GM12878 (cell line): ENCODE measurements around the gene CAMKK2. TPM values are rescaled to one million over a fixed set of nuclear protein-coding genes. Genes with fewer than 3 reads are reported as not detected.

Experiments used
- ATAC-seq: fragments of 200-7000 bp; cut with Tn5 transposase; 3 replicates; pipeline ENCODE4 v1.9.1; 2020; ENCODE audit warnings: mild to moderate bottlenecking, moderate library complexity
- BruUV-seq: library from RNA; stranded (reverse); fragments of 400-500 nt; replicated peaks from 2 replicates; lab custom pipeline; 2021; lab: Mats Ljungman, UMichigan
- CTCF ChIA-PET: fragments of 300-600 bp; sonication (Branson Sonifier 250); formaldehyde crosslinking; extraction: SDS; loops from one replicate; lab custom pipeline; 2021; ENCODE audit warnings: inconsistent platforms; lab: Yijun Ruan, JAX
- POLR2A ChIA-PET: fragments of 350-600 bp; formaldehyde crosslinking; extraction: SDS; loops from one replicate; lab custom pipeline; 2021; ENCODE audit warnings: inconsistent platforms; lab: Charles Lee
- RAD21 ChIA-PET: fragments of 300-600 bp; sonication (Branson Sonifier 250); formaldehyde crosslinking; loops from one replicate; lab custom pipeline; 2023; ENCODE audit warnings: antibody characterized with exemption; ENCODE audit not compliant: unreplicated experiment; lab: Charles Lee
- SMC1A ChIA-PET: fragments of 300-600 bp; sonication (Branson Sonifier 250); formaldehyde crosslinking; loops from one replicate; lab custom pipeline; 2023; ENCODE audit not compliant: unreplicated experiment, uncharacterized antibody; lab: Charles Lee
- DNase-seq: peaks from one replicate; pipeline ENCODE4 v3.0.0-alpha.2; 2011; ENCODE audit warnings: low read depth, low spot score
- FAIRE-seq: peaks from 3 replicates; lab custom pipeline; 2011; peaks lifted over from hg19 to GRCh38; lab: Jason Lieb, UNC
- H2AFZ ChIP-seq: 2 replicates; pipeline ENCODE4 v1.6.0; 2011; ENCODE audit warnings: low read depth, low read length, control low read depth; ENCODE audit not compliant: control insufficient read depth
- H3K27ac ChIP-seq: 2 replicates; pipeline ENCODE4 v1.5.1; 2011; ENCODE audit warnings: control low read depth; ENCODE audit not compliant: control insufficient read depth, insufficient read depth
- H3K27me3 ChIP-seq, 2 experiments: replicated peaks in 1 of 2; 2 replicates each; pipeline versions ENCODE4 v1.6.0 to v1.6.1; 2011; ENCODE audit warnings: low read length in 1 of 2; ENCODE audit not compliant: control insufficient read depth in 2 of 2, insufficient read depth in 2 of 2
- H3K36me3 ChIP-seq, 2 experiments: 2 replicates each; pipeline ENCODE4 v1.5.1; 2011; ENCODE audit warnings: low read length in 1 of 2; ENCODE audit not compliant: control insufficient read depth in 2 of 2, insufficient read depth in 2 of 2
- H3K4me1 ChIP-seq: 2 replicates; pipeline ENCODE4 v1.6.1; 2011; ENCODE audit warnings: mild to moderate bottlenecking, low read length, moderate library complexity, mixed read lengths; ENCODE audit not compliant: control insufficient read depth, insufficient read depth
- H3K4me2 ChIP-seq: 2 replicates; pipeline ENCODE4 v1.6.0; 2011; ENCODE audit warnings: control low read depth; ENCODE audit not compliant: control insufficient read depth, insufficient read depth
- H3K4me3 ChIP-seq: fragments of 200-600 bp; sonication (generic); 2 replicates; pipeline ENCODE4 v1.5.1; 2016
- H3K79me2 ChIP-seq: 2 replicates; pipeline ENCODE4 v1.6.0; 2011; ENCODE audit warnings: low read length; ENCODE audit not compliant: control insufficient read depth, insufficient read depth
- H3K9ac ChIP-seq: 2 replicates; pipeline ENCODE4 v1.8.0; 2011; ENCODE audit warnings: low read length, control low read depth, mixed read lengths; ENCODE audit not compliant: control insufficient read depth, insufficient read depth
- H3K9me3 ChIP-seq: replicated peaks from 3 replicates; pipeline ENCODE4 v1.5.1; 2011; ENCODE audit warnings: mild to moderate bottlenecking, low read length; ENCODE audit not compliant: control insufficient read depth, insufficient read depth
- H4K20me1 ChIP-seq: 2 replicates; pipeline ENCODE4 v1.6.0; 2011; ENCODE audit not compliant: control insufficient read depth, insufficient read depth
- BCL3 ChIP-seq: IDR thresholded peaks from 2 replicates; pipeline ENCODE4 v1.6.1; 2011; ENCODE audit warnings: borderline replicate concordance, low read depth, mild to moderate bottlenecking, moderate library complexity, low read length; ENCODE audit not compliant: insufficient read depth, poor library complexity, severe bottlenecking
- CBX5 ChIP-seq: sonication (generic); IDR thresholded peaks from 2 replicates; pipeline ENCODE4 v1.6.1; 2016; ENCODE audit warnings: low read depth, moderate library complexity, mild to moderate bottlenecking, inconsistent platforms
- NBN ChIP-seq: fragments of 450-650 bp; IDR thresholded peaks from 2 replicates; pipeline ENCODE4 v1.6.1; 2016
- NR2F1 ChIP-seq: fragments of 450-650 bp; conservative IDR thresholded peaks from 2 replicates; pipeline ENCODE4 v1.6.1; 2017; ENCODE audit warnings: mild to moderate bottlenecking
- RB1 ChIP-seq: fragments of 450-650 bp; formaldehyde crosslinking; IDR thresholded peaks from 2 replicates; pipeline ENCODE4 v1.6.1; 2017; ENCODE audit warnings: mild to moderate bottlenecking, borderline replicate concordance
- SIX5 ChIP-seq: IDR thresholded peaks from 2 replicates; pipeline ENCODE4 v1.6.1; 2011; ENCODE audit warnings: mild to moderate bottlenecking, low read depth, low read length, moderate library complexity; ENCODE audit not compliant: severe bottlenecking
- TARDBP ChIP-seq: IDR thresholded peaks from 2 replicates; pipeline ENCODE4 v1.6.1; 2016; ENCODE audit warnings: borderline replicate concordance
- ZSCAN29 ChIP-seq: fragments of 450-650 bp; IDR thresholded peaks from 2 replicates; pipeline ENCODE4 v1.6.1; 2017; ENCODE audit warnings: mild to moderate bottlenecking, moderate library complexity
- ZZZ3 ChIP-seq: IDR thresholded peaks from 2 replicates; pipeline ENCODE4 v1.6.1; 2011; ENCODE audit warnings: low read depth; ENCODE audit not compliant: control insufficient read depth, insufficient read length
- WGBS: methylation state at CpG from one replicate; pipeline ENCODE4 v1.1.6; 2016; ENCODE audit warnings: low lambda C conversion rate; ENCODE audit not compliant: insufficient replicate concordance, insufficient coverage; ENCODE audit errors: missing lambda C conversion rate; 5-methylcytosine and 5-hydroxymethylcytosine counted together
- in situ Hi-C: fragments of 300-500 bp; cut with MboI; formaldehyde crosslinking; loops from 9 replicates; pipeline ENCODE4 v1.14.3; 2018; ENCODE audit warnings: mixed read lengths
- intact Hi-C: fragments of 100-400 bp; cut with micrococcal nuclease; formaldehyde crosslinking; loops from one replicate; pipeline ENCODE4 v1.14.2; 2022; ENCODE audit not compliant: unreplicated experiment
- polyA plus RNA-seq, 11 experiments: library from polyadenylated mRNA; depleted of rRNA in 4 of 11; unstranded in 6 of 11; stranded (reverse) in 5 of 11; fragments of >200 nt; fragmentation: Nextera tagmentation in 4 of 11; fragmentation: Illumina TruSeq in 1 of 11; extraction: Ambion mirVana in 4 of 11; extraction: Trizol in 1 of 11; gene quantifications; 1 replicate in 1 of 11; 2 replicates in 10 of 11; pipeline versions ENCODE4 v1.2.1 to v1.2.3, GENCODE V29; 2011 to 2016; ENCODE audit warnings: inconsistent platforms in 2 of 11, missing spikeins in 2 of 11, low read depth in 1 of 11
- total RNA-seq, 4 experiments: library from RNA; depleted of rRNA in 3 of 4; stranded (reverse); fragments of >200 nt in 3 of 4; fragmentation: Illumina TruSeq in 1 of 4; extraction: Trizol in 1 of 4; gene quantifications; 2 replicates each; pipeline versions ENCODE4 v1.2.1 to v1.2.3, GENCODE V29; 2013 to 2021

The CAMKK2 gene
- total and polyA plus RNA-seq, 10 of the 15 experiments (the other 5 are each of a cell fraction or from before 2014, with no cell fraction given), result 5.2 to 40.6 (median 26.6) TPM

- SMC1A ChIA-PET, result no interaction called here
Measured at GRCh38 chr12:121301876-121302275, 5.4 kb upstream of the CAMKK2 start.

More at GRCh38 chr12:121301876-121302275, 5.4 kb upstream of the CAMKK2 start:
- H3K27ac ChIP-seq, result no peak overlapping the region
- H3K4me3 ChIP-seq, result no peak overlapping the region
- peaks cover 14% of the 10 kb centered on the region for H3K4me1 ChIP-seq
- H3K27me3 ChIP-seq, result no peaks in the 10 kb centered on the region
- ATAC-seq (no peak), FAIRE-seq (no peak), DNase-seq (no peak)
- H4K20me1 ChIP-seq, result no peaks in the 10 kb centered on the region
- 55% methylated on average over 4 of the region's 4 CpGs for WGBS
- no TSS peak for BruUV-seq
- TF ChIP-seq TARDBP (no peak), ZZZ3 (no peak), BCL3 (no peak), NBN (no peak), SIX5 (no peak), RB1 (no peak), NR2F1 (no peak), ZSCAN29 (no peak), CBX5 (no peak)
- peaks cover 2% of the 10 kb centered on the region for H3K79me2 ChIP-seq
- H3K36me3 ChIP-seq, result no peaks in the 10 kb centered on the region
- in situ Hi-C loops (no loop called here), intact Hi-C loops (no loop called here)
- RAD21 ChIA-PET, result interaction anchor here (0.6 kb wide), 1 partner anchor 383 kb away, joined by 5 read pairs; no protein-coding TSS in a partner anchor
- POLR2A ChIA-PET, result no interaction called here
- H2AFZ ChIP-seq, result no peak overlapping the region
- no peak overlapping the region for H3K4me2 ChIP-seq
- CTCF ChIA-PET, result no interaction called here
- H3K9me3 ChIP-seq, result no peaks in the 10 kb centered on the region
- no peak overlapping the region for H3K9ac ChIP-seq
